Central memory CD4-positive, alpha-beta T cell (primary cell): ENCODE measurements around the gene C1QTNF12.

Experiments
- DNase-seq: peaks from one replicate; pipeline ENCODE4 v3.0.0; 2022

The C1QTNF12 gene

DNA sequence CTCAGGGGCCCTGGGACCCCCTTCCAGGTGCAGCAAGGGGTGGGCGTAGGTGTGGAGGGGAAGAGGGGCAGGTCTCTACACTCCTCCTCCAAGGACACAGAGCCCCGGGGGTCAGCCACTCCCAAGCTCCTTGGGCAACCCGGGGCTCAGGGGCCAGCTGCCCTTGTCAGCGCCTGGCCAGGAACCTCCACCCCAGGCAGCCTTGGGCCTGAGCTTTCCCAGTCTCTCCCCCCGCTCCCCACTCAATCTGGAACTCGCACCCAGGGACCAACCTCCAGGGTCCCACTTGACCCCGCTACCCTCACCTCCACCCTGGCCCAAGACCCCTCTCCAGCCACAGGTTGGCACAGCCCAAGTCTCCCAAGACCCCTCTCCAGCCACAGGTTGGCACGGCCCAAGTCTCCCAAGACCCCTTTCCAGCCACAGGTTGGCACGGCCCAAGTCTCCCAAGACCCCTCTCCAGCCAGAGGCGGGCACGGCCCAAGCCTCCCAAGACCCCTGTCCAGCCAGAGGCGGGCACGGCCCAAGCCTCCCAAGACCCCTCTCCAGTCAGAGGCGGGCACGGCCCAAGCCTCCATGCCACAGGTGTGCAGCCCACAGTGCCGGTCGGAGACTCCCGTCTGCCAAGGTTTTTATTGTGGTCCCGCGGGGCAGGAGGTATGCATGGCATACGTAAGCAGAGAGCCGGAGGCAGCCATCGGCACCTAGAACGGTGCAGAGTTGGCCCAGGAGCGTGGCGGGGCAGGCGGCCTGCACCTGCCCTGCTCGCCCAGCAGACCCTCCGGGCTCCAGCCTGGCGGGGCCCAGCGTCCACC is 35.6 kb downstream of the C1QTNF12 start:
- no peak for DNase-seq

DNA sequence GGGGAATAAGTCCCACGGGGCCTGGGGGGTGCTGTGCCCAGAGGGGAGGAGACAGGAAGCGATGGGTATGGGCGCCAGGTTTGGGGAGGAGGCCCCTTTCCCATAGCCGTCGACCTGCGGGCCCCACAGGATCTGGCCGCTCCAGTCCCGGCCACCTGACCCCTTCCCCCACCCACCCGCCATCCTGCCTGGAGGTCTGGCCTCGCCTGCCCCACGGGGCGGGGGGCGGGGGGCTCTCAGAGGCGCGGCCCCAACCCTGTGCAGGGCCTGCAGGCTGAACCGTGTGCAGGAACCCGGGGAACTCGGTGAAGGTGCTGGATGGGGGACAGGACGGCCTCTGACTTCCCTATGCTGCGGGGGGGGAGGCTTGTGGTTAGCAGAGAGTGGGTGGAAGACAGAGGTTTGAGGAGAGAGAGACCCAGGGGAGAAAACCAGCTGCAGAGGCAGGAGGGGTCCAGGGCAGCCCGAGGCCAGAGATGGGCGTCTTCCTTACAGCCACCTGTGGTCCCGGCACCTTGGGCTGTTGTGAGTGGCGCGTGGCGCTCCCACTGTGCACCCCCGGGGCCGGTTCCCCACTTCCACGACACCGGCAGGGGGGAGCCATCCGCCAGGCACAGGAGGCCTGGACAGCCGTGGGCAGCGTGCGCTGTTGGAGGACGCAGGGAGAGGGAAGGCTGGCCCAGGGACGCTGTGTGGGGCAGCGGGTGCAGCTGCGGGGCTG is 37.6 kb downstream of the C1QTNF12 start:
- DNase-seq, result peak; percentile 56

DNA sequence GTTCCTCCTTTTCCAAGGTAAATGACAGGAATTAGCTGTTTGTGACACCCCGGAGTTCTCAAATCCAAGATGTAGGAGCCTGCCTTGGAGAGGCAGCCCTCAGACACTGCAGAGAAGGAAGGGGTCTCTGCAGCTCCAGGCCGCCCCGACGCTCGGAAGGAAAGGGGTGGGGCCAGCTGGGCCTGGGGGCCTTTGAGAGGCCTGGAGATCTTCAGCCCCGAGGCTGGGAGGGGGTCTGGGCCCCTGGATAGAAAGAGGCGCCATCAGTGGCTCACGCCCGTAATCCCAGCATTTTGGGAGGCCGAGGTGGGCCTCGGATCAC is 39.0 kb downstream of the C1QTNF12 start:
- no peak for DNase-seq

DNA sequence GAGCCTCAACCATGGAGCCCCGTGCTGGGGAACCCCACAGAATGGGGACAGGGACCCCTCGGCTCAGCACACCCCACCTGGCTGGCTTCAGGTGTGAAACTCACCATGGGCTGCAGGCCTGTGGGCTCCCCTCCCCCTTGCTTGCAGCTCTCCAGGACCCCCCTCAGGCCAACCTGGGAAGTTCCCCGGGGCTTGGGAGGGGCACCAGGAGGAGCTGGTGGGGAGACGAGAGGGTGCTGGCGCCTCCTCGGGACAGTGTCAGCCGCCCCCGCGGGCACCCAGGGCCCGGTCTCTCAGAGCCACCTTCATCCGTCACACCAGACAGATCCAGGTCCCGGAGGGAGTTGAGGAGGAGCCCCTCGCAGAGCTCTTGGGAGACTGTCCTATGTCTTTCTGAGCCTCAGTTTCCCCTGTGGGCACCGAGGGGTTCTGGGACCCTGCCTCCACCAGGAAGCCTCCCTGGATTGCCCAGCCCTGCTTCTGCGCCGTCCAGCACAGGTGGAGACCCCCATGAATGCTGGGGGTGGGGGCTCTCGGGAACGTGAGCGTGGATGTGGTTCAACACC is 39.5 kb downstream of the C1QTNF12 start:
- no peak for DNase-seq

DNA sequence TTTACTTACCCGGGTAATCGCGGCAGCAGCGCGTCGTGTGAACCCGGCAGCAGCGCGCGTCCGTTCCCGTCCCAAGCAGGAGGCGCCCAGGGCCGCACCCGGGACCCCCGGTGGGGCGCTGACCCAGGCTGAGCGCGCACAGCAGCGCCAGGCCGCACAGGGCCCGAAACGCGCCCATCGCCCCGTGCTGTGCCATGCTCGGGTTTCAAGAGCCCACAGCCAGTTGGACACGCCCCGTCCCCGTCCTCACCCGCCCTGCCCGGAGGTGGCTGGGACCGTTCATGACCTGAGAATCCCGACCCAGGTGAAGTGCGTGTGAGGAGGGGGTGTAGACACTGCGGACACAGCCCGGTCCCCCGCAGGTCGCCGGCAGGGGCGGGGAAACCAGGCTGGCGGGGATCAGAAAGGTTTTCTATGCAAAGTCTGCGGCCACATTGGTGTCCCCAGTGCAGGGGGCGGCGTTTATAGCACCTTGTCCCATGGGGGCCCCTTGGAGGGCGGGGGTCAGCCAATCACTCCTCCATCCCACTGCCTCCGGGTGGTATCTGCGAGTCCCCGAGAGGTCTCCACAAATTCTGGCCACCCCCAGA is 40.1 kb downstream of the C1QTNF12 start, which contains the start of gene TNFRSF18:
Gene TNFRSF18, minus strand, starts transcription at position 217 of the 590 bp plus-strand sequence. Its CDS starts 21 bp downstream, at position 196.
- no peak for DNase-seq

DNA sequence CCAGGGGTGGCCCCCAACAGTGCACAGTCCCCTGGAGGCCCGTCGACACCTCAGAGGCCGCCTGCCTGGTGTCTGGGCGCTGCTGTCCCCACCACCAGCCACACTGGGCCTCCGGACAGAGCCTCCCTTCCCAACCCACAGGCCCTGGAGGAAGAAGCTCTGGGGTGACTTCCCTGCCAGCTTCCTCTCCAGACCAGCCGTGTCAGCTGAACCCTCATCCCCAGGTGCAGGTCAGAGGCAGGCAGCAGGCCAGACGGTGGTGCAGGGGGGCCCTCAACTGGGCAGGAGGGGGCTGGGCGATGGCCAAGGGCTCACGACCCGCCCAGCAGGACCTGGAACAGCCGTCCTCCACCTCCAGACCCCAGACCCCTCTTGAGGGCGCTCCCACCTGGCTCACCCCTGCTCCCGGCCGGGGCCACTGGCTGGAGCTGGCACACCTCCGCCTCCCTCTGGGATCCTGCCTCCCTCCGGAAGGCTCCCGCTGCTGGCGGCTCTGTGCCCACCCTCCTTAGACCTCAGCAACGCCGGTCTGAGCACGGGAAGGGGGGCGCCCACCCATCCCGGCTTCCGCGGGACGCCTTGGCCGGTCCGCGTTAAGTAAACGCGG is 40.6 kb downstream of the C1QTNF12 start:
- no peak for DNase-seq

DNA sequence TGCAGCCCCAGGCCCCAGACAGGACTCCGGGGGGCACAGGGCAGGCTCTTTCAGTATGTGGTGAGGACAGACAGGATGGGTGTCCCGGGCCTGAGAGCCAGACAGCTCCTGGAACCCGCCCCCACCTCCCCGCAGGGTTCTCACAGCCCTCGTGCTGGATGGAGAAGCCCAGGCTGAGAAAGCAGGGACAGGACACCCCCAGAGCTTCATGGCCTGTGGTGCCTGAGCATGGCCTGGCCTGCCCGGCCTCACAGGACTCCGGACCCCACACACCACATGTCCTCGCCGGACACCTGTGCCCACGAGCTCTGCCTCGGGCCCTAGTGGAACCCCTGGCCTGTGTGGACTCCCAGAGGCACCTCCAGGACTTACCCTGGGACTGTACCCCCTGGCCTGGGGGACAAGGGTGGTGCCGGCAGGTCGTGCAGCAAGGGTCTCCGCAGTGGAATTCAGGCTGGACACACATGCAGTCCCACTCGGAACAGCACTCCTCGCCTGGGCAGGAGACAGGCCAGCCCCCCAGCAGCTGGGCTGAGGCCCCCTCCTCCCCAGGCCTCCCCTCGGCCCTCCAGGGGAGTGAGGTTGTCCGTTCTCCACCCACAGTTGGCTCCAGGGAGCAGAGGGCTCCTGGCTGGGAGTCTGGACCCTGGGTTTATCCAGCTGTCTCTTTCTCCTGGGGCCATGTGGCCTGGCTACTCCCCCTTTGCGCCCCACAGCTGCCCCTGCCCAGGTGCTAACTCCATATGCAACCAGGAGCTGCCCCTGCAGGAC is 41.3 kb downstream of the C1QTNF12 start:
- no peak for DNase-seq

DNA sequence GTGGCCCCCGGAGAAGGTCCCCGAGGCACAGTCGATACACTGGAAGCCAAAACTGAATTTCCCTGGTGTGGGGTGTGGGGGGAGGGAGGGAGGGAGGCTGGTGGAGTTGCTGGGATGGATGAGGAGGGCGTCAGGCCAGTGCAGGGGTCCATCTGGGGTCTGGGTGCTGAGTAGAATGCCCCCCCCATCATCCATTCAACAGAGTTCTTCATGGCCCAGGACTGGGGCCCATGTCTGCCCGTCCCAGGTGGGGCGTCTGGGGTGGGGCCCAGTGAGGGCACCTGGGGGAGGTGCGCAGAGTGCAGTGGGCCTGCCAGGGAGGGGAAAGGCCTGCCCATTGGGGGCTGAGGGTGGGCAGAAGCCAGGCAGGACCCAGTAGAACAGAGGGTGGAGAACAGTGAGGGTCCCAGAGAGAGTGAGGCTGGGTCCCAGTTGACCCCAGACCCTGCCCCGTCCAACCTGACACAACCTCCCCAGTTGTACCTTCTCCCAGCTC is 42.0 kb downstream of the C1QTNF12 start:
- no peak for DNase-seq

DNA sequence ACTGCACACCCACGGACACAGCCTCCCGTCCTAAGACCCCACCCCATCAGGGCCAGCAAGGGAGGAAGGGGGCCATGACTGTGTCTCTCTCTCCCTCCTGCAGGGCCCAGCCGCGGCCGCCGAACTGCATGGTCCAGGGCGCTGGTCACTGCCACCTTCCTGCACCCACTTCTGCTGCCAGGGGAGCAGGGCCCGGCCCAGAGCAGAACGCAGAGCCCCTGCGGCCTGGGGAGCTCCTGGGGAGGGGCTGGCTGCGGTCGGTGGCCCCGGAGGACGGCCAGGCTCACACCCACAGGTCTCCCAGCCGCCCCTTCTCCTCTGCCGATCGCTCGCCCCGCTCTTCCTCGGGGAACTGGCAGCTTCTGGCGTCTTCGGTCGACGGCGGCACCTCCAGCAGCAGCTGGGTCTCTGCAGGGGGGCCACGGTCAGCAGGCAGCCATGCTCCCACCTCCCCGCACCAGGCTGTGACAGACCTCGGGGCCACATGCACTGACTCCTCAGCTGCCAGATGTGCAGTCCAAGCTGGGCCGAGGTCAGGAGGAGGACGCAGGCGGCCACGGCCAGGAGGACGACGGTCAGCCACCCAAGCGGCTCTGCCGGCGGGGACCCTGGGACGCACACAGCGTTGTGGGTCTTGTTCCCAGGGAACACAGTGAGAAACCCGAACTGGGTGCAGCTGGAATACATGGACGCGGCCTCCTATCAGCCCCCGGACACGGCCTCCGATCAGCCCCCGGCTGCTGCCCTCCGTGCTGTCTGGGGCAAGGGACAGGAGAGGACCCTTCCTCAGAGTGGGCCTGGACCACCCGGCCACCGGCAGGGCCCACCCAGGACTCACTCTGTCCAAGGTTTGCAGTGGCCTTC is 42.7 kb downstream of the C1QTNF12 start:
- DNase-seq, result no peak

DNA sequence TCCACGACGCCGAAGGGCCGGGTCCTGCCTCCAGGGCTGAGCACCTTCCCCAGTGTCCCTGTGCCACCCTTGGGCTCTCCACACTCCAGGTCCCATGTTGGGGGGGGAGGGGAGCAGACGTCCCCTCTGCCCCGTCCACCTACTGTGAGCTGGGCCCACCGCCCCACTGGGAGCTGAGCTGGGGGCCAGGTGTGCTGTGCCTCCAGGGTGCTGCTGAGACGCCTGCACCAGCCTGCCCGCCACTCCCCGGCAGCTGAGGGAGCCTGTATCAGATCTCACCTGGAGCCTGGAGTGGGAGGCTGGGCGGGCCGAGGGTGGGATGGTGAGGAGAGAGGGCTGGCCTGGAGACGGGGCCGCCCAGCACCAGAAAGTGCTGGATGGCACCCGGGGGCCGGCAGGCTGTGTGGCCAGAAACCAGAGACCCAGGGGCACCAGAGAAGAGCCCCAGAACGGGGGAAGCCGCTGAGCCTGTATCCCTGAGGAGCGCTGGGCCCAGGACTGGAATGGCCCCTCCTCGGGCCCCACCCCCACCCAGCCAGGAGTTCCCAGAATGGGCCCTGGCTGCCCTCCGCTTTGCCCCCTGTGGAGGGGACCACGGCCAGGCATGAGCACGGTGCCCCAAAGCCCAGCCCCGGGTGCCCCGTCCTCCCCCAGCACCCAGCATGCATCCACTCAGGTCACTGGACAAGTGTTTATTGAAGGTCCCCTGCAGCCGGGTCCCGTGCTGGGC is 43.5 kb downstream of the C1QTNF12 start:
- no peak for DNase-seq

DNA sequence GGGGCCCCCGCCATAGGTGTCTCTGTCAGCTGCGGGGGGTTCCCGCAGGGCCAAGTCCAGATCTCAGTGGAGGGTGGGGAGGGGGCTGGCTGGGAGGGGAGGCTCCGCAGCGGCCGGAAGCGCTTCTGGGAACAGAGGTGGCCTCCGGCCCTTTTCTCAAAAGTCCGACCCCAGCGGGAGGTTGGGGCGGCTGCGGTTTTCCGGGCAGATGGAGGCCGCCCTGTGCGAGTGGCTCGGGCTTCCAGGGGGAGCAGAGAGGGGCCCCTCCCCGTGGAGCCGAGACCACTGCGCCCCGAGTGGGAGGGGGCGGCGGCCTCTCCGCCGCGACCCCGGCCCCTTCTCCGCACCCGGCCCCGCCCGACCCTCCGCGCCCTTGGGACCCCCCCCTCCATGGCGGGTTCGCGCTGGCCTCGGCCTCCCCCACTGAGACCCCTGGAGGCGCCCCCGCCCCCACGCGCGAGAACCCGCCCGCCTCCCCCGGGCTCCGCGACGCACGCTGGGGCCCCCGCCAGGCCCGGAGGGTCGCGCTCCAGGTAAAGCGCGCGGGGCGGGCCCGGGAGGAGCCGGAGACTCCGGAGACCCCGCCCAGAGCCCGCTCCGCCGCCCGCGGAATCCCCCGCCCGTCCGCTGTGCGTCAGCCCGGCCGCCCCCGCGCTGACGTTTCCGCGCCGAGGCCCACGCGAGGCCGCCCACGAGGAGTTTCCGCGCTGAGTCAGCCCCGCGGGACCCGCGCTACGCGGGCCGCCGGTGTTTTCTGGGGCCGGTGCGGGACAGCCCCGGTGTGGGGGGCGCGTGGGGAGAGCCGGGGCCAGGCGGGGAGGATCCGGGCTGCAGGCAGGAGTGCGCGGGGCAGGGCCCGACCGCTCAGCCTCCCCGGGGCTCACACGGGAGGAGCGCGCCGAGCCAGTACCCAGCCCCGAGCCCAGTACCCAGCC is 45.4 kb downstream of the C1QTNF12 start:
- peak; percentile 92 for DNase-seq

DNA sequence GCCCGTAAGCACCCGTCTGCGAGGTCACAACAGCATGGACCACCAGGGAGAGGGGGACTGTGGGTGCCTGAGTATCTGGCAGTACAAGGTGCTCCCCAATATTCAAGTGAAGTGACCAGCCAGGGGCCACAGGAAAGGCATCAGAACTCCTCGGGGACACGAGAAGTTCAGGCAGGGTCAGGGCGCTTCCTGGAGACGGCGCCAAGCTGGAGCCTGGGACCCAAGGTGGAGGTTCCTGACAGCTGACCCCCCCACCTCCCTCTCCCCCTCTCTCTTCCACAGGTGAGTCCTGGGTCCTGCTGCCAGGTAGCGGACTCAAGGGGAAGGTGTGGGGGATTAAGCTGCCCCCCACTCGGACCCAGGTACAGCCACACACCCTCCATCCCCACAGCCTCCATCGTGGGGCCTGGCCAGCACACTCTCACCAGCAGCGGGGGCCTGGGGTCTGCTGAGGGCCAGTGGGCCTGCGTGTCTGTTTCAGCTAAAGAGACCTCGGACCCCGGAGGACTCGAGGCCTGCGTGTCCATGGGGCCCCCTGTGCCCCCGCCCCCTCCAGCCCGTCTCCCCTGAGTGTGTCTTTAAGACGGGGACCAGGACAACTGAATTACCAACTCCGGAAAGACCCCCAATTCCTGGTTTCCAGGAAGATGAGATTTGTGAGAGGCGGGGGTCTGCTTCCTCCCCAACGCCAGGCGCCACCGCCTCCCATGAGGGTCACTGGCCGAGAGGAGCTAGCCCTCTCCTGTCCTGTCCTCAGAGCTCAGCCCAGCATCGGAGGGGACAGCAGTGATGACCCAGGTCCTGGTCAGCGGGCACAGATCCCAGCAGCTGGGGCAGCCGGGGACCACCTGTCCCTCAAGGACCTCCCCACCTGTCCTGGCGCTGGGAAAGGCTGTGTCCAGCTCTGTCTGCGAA is 46.3 kb downstream of the C1QTNF12 start:
- DNase-seq, result no peak

DNA sequence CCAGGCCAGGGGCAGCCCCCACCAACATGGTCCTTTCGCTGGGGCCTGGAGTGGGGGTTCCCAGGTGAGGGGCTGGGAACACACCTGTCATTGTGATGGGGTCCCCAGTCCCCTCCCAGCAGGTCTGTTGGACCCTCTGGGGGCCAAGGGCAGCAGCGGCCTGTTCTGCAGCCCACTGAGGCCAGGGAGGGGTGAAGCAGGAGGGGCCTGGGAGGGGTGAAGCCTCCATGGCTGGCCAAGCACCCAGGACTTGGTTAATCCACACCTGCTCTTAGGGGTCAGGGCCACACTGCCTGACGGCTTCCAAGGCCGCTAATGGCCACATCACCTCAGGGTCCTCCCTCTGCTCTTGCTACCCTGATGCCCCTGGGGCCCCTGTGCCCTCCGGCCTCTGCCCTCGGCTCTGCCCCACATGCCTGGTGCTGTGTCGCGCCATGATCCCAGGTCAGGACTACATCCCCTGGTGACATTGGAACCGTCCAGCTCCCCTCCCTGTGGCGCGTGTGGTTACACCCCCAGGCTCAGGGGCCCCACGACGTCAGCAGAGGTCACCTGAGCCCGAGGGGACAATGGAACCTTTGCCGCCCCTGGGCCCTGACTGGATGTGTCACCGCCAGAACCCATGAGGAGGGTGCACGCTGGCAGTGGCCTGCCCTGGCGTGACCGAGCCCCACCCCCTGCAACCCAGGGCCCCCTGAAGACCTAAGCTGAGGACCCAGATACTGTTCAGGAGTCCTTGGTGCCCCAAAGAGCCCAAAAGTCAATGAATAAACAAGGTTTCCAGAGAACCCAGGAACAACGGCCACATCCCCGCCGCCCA is 47.2 kb downstream of the C1QTNF12 start:
- DNase-seq, result no peak

DNA sequence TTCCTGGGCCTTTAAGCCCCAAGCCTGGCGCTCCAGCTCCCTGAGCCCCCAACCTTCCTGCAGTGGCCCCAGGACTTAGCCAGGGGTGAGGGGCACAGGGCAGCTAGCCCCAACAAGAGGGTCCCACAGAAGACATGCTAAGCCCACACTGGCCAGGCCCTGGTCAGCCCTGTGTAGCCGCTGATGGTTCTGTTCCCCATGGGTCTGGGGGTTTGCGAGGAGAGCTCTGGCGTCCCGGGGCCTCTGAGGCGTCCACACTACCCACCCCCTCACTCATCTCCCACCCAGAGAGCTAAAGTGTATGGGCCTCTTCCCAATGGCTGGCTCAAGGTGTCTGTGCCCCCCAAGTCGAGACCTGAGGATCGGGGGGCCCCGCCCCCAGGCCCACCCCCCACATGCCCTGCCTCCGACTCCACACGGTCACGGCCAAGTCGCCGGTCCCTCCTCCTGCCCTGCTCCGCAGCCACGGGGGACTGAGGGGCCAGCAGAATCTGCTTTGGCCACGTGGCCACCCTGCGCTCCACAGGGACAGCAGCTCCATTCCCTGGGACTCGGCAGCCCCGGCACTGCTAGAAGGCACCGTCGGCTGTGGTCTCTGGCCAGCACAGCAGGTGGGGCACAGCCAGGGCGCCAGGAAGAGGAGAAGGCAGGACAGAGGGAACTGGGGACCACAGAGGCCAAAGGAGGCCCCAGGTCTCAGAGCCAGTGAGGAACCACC is 47.9 kb downstream of the C1QTNF12 start:
- no peak for DNase-seq

DNA sequence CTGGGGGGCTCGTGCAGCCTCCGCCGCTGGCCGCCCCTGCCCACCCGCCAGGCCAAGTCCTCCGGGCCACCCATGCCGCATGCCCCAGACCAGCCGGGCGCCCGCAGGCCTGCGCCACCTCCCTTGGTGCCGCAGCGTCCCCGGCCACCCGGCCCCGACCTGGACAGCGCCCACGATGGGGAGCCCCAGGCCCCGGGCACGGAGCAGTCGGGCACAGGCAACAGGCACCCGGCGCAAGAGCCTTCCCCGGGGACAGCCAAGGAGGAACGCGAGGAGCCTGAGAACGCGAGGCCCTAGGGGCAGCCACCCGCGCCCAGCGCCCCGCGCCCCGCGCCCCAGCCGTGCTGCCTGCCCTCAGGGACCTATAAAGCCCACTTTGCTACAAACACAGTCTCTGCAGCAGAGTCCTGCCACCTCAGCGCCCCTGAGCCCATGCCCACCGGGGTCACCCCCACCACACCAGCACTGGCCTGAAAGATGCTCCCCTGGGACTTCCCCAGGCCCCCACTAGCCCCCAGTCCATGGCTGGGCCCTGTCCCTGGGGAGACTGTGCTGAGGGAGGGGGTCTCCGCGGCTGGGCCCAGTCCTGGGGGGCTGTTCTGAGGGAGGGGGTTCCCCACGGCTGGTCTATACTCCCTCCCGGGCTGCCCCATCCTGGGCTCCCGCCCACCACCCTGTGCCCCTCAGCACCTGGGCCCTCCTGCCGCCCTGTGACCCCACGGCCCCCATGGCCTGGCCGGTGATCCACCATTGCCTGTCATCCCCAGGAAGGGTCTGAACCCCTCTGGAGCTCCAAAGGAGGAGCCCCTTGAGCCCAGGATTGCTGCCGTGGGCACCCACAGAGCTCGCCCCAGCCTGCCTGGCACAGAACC is 48.7 kb downstream of the C1QTNF12 start:
- no peak for DNase-seq

DNA sequence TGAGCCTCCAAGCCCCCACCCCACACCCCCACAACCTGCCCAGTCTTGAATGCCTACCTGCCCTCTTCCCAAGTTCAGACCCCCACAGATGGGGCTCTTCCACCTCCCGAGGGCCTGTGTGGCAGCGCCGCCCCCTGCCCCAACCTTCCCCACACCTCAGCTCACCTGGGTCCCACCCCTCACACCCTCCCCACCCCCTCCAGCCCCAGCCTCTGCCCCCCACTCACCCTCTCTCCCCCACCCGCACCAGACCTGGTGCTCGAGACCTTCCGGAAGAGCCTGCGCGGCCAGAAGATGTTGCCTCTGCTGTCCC is 49.4 kb downstream of the C1QTNF12 start:
- no peak for DNase-seq
